NCI-H2171 treated with DMSO at 0.1 percent for 48 hours (cell line): ENCODE results near the gene SLC35C1.
"Not testable (repeated sequence)": the region's sequence is repeated elsewhere in the genome, so short reads cannot be mapped to it uniquely, and the experiment has no call there.

Source experiments
- DNase-seq: peaks from one replicate; lab custom pipeline; 2025; lab: John Stamatoyannopoulos, UW

SLC35C1 gene

DNA sequence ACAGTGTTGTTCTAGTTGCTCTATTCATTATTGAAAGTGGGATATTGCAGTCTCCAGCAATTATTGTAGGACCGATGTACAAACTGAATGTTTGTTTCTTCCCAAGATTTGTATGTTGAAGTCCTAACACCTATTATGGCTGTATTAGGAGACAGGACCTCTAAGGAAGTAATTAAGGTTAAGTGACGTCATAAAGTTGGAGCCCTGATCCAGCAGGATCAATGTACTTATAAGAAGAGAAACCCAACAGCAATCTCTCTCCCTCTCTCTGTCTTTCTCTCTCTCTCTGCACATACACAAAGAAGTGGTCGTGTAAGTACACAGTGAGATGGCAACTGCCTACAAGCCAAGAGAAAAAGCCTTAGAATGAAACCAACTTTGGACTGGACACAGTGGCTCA lies 16.1 kb upstream of the SLC35C1 start:
- no peak for DNase-seq

DNA sequence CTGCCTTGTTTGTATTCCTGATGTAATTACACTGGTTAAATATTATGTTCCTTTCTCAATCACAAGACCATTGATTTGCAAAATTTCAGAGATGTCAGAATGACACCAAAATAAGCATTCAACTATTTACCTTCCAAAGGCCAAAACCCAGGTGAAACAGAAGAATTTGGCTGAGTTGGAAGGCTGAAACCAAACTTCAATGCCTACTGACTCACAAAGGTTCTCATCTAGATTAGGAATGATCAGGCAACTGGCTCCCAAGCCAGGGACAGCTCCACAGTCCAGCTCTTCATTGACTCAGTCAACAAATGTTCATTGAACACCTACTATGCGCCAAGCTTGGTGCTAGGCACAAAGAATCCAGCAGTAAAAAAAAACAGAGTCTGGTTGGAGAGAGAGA lies 13.4 kb upstream of the SLC35C1 start:
- no peak for DNase-seq

DNA sequence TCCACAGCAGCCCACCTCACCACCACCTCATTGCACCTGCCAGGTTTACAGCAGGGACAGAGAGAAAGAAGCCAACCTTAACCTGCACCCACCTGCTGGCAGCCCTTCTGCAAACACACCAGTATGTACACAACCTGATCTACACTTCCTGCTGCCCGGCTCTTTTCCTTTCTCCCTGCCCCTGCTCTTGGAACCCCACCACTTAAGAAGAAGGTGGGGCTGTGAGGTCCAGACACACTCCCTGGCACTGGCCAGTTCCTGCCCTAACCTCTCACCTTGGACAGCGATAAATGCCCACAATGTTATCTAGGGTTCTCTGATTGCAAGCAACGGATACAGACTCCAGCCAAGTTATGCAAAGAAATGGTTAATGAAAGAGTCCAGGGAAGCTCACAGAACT lies 10.8 kb upstream of the SLC35C1 start:
- DNase-seq, result no peak

DNA sequence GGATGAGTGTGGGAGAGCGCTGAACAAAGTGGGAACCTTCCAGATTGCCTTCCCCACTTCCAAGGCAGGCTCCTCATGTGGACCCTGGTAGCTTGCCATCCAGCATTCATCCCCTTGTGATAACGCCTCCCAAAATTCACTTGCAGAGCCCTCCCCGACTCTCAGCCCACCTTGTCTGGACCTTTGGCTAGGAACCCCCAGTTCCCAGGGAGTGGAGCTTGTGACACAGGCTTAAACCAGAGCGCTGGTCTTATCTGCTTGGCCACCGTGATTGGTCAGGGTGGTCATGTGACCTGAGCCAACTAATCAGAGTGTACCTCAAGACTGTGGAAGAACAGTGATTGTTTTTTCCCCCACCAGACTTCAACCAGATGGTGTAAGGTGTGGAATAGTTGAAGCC lies 9.6 kb upstream of the SLC35C1 start:
- DNase-seq, result no peak

DNA sequence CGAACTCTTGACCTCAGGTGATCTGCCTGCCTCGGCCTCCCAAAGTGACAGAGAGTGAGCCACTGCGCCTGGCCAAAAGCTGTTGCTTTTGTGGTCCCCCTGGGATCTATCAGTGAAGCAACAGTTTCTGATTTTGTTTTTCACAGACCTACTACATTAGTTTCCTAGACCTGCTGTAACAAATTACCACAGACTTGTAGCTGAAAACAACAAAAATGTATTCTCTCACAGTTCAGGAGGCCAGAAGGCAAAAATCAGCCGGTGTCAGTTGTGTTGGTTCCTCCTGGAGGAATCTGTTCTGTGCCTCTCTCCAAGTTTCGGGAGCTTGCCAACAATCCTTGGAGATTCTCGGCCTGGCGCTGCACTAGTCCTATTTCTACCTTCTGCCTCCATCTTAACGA lies 8.5 kb upstream of the SLC35C1 start:
- DNase-seq, result no peak

DNA sequence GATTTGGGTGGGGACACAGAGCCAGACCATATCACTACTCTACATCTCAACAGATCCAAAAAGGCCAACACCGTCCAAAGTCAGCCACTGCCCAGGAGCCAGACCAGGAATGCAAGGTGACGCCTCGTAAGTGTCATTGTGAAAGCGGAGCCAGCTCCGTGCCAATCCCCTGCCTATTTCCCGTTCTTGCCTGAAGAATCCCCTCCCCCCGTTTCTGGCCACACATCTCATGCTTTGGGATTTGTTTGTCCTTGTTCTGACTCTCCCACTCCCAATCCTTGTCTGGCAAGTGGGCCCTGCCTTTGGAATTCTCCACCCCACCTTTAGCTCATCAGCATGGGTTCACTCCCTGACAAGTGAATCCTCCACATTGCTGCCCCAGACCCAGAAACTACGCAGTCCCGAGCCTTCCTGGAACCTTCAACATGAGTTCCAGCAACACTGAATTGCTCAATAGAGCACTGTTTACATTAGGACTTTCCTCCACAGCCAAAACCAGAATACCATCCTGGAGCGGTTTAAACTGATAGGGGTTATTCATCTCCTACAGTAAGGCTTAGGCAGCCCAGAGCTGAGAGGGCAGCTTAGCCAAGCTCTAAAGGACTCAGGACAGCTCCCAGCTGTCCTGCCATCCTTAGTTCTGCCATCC lies 6.0 kb upstream of the SLC35C1 start:
- peak; percentile 18 for DNase-seq

DNA sequence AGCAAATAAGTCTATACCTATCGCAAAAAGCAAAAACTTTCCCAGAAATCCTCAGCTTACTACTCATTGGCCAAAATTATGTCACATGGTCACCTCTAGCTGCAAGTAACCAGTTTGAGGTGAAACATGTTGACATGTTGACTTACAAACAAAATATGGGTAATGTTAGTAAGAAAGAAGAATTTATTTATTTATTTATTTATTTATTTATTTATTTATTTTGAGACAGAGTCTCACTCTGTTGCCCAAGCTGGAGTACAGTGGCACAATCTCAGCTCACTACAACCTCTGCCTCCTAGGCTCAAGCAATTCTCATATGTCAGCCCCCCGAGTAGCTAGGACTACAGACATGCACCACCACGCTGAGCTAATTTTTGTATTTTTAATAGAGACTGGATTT lies 5.4 kb upstream of the SLC35C1 start:
- no peak for DNase-seq

DNA sequence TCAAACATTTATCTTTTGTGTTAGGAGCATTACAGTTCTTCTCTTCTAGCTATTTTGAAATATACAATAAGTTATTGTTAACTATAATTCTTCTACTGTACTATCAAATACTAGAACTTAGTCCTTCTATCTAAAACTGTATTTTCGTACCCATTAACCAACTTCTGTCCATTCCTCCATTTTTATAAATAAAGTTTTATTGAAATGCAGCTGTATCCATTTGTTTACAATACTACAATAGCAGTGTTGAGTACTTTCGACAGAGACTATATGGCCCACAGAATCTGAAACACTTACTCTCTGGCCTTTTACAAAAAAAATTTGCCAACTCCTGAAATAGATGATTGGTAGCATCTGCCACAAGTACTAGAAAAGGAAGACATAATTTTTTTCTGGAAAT lies 4.7 kb upstream of the SLC35C1 start:
- no peak for DNase-seq

DNA sequence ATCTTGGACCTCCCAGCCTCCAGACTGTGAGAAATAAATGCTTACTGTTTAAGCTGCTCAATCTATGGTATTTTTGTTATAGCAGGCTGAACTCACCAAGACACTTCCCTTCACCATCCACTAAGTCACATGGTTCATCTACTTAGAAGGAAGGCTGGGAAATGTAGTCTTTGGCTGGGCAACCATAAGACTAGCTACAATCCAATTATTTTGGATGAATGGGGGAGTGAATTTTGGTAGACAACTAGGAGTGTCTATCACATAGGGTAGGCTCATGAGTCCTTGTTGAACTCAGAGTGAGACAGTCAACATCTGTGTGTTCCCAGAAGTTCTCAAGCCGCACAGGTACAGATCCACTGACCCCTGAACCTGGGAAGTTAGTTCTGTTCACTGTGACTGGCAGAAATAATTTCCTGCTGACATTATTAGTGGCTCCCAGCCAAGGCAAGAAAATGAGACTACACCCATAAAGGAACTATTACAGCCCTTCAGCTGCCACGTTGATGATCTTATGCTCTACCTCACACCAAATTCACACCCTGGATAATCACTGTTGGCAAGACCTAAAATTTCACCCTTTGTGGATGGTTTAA lies 3.1 kb upstream of the SLC35C1 start:
- DNase-seq, result no peak

DNA sequence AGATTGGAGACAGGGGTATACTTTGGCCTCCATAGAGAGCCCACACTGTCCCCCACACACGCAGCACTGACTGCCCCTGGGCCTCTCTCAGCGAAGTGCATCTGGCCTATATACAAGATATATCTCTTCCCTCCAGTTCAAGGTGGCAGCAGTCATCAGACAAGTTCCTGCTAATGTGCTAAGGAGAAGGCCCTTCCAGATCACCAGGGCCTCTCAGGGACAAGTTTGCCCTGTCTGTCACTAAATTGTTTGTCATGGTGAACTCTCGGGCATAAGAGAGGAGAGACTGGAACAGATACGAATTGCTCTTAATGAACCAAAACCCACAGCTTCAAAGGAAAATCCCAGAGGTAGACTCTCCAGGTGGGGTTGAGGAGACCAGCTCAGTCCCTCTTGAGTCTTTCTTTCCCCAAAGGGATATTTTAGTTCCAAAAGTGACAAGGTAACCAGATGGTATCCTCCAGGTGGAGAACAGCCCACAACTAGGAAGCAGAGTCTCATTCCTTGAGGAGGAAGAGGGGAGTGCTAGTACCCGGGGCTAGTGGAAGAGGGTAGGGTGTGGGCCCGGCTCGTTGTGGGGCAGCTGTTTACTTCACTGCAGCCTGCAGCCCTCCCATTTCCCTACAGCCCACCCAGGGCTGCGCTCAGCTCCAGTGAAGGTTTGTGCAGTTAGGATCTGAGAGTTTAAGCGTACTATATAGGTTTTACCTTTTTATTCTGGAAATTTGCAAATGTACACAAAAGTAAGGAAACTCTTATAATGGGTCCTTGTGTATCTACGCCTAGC lies 2.2 kb upstream of the SLC35C1 start:
- peak; percentile 29 for DNase-seq

DNA sequence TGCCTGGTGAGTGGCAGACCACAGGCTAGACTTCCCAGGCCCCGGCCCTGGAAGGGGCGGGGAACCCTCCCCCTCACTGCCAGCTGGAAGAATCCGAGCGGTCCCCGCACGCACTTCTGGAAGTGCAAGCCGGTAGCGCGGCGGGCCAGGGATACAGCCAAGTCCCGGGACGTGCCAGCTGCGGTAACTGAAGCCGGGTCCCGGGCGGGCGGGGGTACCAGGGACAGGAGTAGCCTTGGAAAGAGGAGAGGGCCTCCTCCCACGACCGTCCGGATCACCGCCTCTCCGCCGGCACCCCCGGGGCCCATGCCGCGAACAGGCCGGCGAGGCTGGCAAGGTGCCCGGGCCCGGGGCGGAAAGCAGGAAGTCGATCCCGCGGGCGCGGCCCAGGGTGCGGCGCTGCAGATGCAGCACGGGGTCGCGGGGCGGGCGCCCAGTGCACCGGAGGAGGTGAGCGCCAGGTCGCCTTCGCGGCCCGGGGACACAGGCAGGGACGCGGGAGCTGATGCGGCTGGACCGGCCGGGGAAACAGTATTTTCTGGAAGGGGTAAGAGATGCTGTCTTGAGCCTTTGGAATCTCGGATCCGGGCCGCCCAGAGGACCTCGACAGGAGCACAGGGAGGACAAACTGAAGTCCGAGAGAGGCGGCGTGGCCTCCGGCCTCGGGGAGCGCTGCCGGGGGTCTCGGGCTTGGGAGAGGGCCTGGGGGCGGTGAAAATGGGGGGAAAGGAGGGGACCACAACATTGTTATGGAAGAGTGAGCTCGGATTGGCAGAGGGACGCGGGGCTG lies 783 bp upstream of the SLC35C1 start:
- DNase-seq, result peak; percentile 60

DNA sequence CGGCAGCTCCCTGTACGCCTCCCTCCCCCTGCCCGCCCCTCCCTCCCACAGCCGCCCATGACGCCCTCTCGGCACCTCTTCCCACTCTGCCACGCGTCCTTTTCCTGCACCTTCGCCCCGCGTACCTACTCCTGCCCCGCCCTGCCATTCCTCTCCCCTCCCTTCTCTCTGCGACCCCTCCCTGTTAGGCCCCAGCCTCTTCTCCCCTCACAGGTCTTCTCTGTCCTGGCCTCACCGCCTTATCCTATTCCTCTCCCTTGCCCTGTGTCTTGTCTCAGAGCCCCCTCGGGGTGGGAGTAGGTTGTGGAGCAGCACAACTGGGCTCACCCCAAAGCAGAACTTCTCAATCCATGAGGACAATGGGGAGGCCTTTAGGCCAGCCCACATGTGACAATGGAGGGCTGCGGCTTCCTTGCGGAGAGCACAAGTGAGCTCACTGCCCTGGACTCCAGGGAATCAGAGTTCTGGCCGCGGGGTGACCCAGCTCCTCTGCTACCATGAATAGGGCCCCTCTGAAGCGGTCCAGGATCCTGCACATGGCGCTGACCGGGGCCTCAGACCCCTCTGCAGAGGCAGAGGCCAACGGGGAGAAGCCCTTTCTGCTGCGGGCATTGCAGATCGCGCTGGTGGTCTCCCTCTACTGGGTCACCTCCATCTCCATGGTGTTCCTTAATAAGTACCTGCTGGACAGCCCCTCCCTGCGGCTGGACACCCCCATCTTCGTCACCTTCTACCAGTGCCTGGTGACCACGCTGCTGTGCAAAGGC lies 539 bp downstream of the SLC35C1 start:
- DNase-seq, result peak; percentile 35

DNA sequence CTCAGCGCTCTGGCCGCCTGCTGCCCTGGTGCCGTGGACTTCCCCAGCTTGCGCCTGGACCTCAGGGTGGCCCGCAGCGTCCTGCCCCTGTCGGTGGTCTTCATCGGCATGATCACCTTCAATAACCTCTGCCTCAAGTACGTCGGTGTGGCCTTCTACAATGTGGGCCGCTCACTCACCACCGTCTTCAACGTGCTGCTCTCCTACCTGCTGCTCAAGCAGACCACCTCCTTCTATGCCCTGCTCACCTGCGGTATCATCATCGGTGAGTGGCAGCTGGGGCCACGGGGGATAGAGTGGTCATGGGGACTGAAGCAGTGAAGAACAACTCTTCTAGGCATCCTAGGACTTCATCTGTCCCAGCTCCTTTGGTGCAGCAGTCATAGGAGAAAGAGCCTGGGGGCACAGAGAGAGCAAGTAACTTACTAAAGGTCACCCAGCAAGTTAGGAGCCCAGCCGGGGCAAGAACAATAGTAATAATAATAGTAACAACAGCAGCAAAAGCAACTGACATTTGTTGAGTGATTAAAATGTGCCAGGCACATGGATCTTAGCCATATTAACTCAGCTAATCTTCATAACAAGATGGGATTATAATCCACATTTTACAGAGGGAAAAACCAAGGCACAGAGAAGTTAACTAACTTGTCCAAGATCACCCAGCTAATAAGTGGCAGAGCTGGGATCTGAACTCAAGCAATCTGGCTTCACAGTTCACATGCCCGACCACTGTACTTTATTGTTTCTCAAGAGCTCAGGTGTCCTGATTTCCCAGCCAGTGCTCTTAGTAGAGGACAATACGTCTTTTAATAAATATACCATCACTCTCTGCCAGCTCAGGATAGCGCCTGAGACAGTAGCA lies 1.4 kb downstream of the SLC35C1 start:
- DNase-seq, result no peak

DNA sequence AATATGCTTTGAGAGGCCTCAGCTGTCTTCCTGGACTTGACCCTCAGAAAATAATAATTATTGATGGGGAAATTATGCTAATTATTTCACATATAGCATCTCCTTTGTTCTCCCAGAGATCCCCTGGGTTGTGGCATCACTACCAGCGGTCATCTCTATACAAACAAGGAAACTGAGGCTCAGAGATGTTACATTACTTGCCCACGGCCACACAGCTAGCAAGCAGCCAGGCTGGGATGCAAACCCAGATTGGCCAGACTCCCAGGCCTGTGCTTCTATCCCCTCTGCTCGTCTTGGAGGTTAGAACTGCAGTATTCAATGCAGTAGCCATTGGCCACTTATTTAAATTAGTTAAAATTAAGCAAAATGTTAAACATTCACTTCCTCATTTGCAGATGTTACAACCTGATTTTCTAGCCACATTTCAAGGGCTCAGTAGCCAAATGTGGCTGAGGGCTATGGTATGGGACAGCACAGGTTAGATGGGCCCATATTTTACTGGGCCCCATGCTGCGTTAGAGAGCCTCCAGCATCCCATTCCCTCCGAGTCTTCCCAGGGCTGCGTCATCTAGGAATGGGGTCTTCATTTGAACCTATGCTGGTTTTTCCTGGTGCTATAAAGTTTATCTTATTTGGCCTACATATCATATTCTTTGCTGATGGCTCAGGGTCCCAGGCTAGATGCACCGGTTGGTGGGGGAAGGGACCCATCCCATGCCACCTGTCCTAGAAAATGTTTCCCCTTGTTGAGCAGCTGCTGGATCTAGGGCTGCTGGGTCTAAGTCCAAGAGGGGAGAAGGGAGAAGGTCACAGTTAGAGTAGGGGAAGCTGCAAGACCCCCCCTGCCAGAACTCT lies 2.2 kb downstream of the SLC35C1 start:
- no peak for DNase-seq

DNA sequence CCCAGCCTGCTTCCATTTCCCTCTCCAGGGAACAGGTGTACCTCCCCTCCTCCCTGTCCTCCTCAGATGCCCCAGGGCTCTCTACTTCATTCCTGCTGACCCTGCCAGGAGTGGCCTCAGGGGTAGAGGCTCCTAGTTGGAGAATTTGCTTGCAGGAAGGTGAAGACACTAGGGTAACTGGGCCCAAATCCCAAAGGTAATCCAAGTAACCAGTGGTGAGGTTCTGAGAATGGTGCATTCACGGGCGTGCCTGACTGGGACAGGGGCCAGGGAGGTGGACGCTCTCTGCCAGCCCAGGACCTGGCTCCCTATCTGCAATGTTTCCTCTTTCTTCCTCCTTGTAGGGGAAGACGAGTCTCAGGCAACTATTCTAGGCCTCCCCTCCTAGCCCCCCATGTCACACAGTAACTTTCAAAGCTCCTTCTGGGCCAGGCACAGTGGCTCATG lies 2.9 kb downstream of the SLC35C1 start:
- DNase-seq, result no peak

DNA sequence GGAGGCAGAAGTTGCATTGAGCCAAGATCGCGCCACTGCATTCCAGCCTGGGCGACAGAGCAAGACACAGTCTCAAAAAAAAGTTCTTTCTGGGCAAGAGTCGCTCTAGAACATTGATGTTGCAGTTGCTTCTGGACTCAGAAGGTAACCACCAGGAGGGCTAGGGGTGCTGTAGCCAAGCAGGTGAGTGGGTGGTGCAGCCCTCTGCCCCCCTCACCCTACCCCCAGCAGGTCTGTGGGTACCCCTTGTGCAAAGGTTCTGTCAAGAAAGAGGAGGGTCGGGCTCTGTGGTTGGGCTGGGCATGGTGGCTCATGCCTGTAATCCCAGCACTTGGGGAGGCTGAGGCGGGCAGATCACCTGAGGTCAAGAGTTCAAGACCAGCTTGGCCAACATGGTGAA lies 3.5 kb downstream of the SLC35C1 start:
- DNase-seq, result not testable (repeated sequence)

DNA sequence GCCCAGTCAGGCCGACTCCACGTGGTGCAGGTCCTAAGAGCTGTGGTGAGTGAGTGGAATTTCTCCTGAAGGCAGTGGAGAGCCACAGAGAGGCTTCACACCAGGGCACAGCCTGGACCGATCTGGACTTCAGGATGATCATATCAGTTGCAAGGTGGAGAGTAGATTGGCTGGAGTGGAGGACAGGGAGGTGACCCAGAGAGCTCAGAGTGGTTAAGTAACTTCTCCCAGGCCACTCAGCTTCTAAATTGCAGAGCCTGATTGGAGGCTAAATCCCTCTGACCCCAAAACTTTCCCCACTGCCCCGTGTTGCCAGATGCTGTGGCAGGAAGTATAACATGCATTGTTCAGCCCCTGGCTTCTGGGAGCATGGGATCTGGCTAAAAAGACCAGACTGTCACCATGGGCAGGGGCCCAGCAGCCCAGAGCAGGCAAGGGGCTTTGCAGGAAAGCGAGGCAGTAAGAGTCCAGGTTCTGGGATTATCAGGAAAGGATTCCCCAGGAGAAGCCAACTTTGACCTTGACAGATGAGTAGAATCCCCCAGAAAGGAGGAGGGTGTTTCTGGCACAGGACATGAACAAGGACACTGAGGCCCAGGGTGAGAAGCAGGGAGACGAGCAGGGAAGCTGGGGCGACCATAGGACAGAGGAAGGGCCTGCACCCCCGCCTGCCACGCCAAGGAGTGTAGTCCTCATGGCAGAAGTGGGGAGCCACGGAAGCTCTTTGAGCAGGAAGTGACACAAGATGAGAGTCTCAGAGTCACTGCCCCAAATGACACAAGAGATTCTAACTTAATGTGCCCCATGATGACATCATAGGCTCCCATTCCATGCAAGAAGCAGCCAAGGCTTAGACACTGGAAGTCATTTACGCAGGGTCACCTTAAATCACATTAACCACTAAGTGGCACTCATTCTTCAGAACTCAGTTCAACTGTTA lies 4.8 kb downstream of the SLC35C1 start:
- no peak for DNase-seq

DNA sequence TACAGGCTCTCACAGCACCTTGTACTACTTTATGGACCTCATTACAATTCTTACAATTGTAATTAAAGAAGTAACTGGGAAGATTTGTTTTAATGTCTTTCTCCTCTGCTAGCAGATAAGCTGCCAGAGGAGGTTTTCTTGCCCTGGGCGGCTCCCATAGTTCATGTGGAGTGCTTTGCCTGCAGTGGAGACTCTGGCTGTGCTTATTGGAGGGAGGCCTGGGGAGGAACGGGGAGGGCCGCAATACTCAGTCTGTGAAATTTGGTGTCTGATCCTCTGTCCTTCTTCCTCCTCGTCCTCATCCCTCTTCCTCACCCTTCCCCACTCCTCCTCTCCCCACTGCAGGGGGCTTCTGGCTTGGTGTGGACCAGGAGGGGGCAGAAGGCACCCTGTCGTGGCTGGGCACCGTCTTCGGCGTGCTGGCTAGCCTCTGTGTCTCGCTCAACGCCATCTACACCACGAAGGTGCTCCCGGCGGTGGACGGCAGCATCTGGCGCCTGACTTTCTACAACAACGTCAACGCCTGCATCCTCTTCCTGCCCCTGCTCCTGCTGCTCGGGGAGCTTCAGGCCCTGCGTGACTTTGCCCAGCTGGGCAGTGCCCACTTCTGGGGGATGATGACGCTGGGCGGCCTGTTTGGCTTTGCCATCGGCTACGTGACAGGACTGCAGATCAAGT lies 5.6 kb downstream of the SLC35C1 start:
- no peak for DNase-seq
